SIG-M5 (cell line): ENCODE data around the gene NANOS3.

ENCODE experiments used
- DNase-seq: peaks from one replicate; lab custom pipeline; 2025; lab: John Stamatoyannopoulos, UW

Gene NANOS3

GRCh38 chr19:13864667-13865570 is 12.0 kb upstream of the NANOS3 start:
- no peak for DNase-seq

GRCh38 chr19:13865571-13866462 is 11.1 kb upstream of the NANOS3 start:
- no peak for DNase-seq

- DNase-seq = no peak
These were observed 10.4 kb upstream of the NANOS3 start for GRCh38 chr19:13866463-13867046.

- no peak for DNase-seq
These were observed 8.3 kb upstream of the NANOS3 start for GRCh38 chr19:13868663-13869062.

- DNase-seq = no peak
These were observed 7.7 kb upstream of the NANOS3 start for GRCh38 chr19:13869281-13869680.

GRCh38 chr19:13870873-13871272 is 6.1 kb upstream of the NANOS3 start:
- no peak for DNase-seq

- DNase-seq = no peak
These were observed 4.6 kb upstream of the NANOS3 start for GRCh38 chr19:13872339-13872694.

- DNase-seq = no peak
These were observed 4.1 kb upstream of the NANOS3 start for GRCh38 chr19:13872695-13873389.

GRCh38 chr19:13873834-13874515 is 3.0 kb upstream of the NANOS3 start:
- DNase-seq = no peak

GRCh38 chr19:13875824-13876223 is 1.1 kb upstream of the NANOS3 start:
- no peak for DNase-seq

- no peak for DNase-seq
These were observed 369 bp downstream of the NANOS3 start for GRCh38 chr19:13877303-13877702.

- DNase-seq = peak; percentile 30
These were observed 3.4 kb downstream of the NANOS3 start for GRCh38 chr19:13880059-13881043.

GRCh38 chr19:13881251-13881691 is 4.3 kb downstream of the NANOS3 start:
- no peak for DNase-seq

- no peak for DNase-seq
These were observed 4.9 kb downstream of the NANOS3 start for GRCh38 chr19:13881692-13882418.

- DNase-seq = no peak
These were observed 5.5 kb downstream of the NANOS3 start for GRCh38 chr19:13882419-13882795.

- DNase-seq = no peak
These were observed 5.9 kb downstream of the NANOS3 start for GRCh38 chr19:13882836-13883235.

GRCh38 chr19:13883516-13884064 is 6.7 kb downstream of the NANOS3 start:
- no peak for DNase-seq

- DNase-seq = no peak
These were observed 8.0 kb downstream of the NANOS3 start for GRCh38 chr19:13884726-13885591.
